Hepatocyte (in vitro differentiated cells): ENCODE measurements around the gene BBX. TPM values are rescaled to one million over a fixed set of nuclear protein-coding genes. Genes with fewer than 3 reads are reported as not detected.

Source experiments
- DNase-seq: peaks from one replicate; pipeline ENCODE4 v3.0.0-alpha.2; 2016; ENCODE audit warnings: low spot score
- H2AFZ ChIP-seq: fragments of 200-600 bp; sonication (generic); 2 replicates; pipeline ENCODE4 v1.6.0; 2016; ENCODE audit warnings: antibody characterized with exemption, mild to moderate bottlenecking
- H3K27ac ChIP-seq: fragments of 200-600 bp; sonication (generic); 2 replicates; pipeline ENCODE4 v1.5.1; 2016; ENCODE audit warnings: mild to moderate bottlenecking
- H3K27me3 ChIP-seq: fragments of 200-600 bp; sonication (generic); 2 replicates; pipeline ENCODE4 v1.6.1; 2016
- H3K36me3 ChIP-seq: fragments of 200-600 bp; sonication (generic); replicated peaks from 2 replicates; pipeline ENCODE4 v1.5.1; 2016; ENCODE audit warnings: low read depth; ENCODE audit not compliant: insufficient read depth
- H3K4me1 ChIP-seq: fragments of 200-600 bp; sonication (generic); 2 replicates; pipeline ENCODE4 v1.5.1; 2016; ENCODE audit warnings: mild to moderate bottlenecking, moderate library complexity; ENCODE audit not compliant: insufficient read depth
- H3K4me2 ChIP-seq: fragments of 200-600 bp; sonication (generic); 2 replicates; pipeline ENCODE4 v1.6.0; 2016
- H3K4me3 ChIP-seq: fragments of 200-600 bp; sonication (generic); 2 replicates; pipeline ENCODE4 v1.5.1; 2016; ENCODE audit warnings: mild to moderate bottlenecking
- H3K79me2 ChIP-seq: fragments of 200-600 bp; sonication (generic); 2 replicates; pipeline ENCODE4 v1.6.0; 2017; ENCODE audit warnings: mild to moderate bottlenecking
- H3K9me2 ChIP-seq: fragments of 200-600 bp; sonication (generic); replicated peaks from 2 replicates; pipeline ENCODE4 v1.6.0; 2017; ENCODE audit warnings: mild to moderate bottlenecking; ENCODE audit not compliant: insufficient read depth
- H3K9me3 ChIP-seq: fragments of 200-600 bp; sonication (generic); 2 replicates; pipeline ENCODE4 v1.5.1; 2016; ENCODE audit warnings: low read depth, mild to moderate bottlenecking
- H4K20me1 ChIP-seq: fragments of 200-600 bp; sonication (generic); 2 replicates; pipeline ENCODE4 v1.6.0; 2016; ENCODE audit warnings: mild to moderate bottlenecking; ENCODE audit not compliant: insufficient read depth, poor library complexity, severe bottlenecking
- EZH2 ChIP-seq: fragments of 200-600 bp; sonication (generic); IDR thresholded peaks from 2 replicates; pipeline ENCODE4 v1.6.1; 2016; ENCODE audit warnings: antibody characterized with exemption, mild to moderate bottlenecking, borderline replicate concordance
- EZH2phosphoT487 ChIP-seq: fragments of 200-600 bp; sonication (generic); IDR thresholded peaks from one replicate; pipeline ENCODE4 v1.6.1; 2018; ENCODE audit warnings: antibody characterized with exemption, mild to moderate bottlenecking, low read depth, moderate library complexity; ENCODE audit not compliant: unreplicated experiment, severe bottlenecking
- WGBS: methylation state at CpG from one replicate; pipeline ENCODE4 v1.1.6; 2016; ENCODE audit warnings: low lambda C conversion rate; ENCODE audit errors: missing lambda C conversion rate; 5-methylcytosine and 5-hydroxymethylcytosine counted together
- polyA plus RNA-seq: library from polyadenylated mRNA; unstranded; fragments of >200 nt; fragmentation: Nextera tagmentation; extraction: Ambion mirVana; gene quantifications from 2 replicates; pipeline ENCODE4 v1.2.1, GENCODE V29; 2016
- total RNA-seq: library from RNA; depleted of rRNA; stranded (reverse); fragments of >200 nt; gene quantifications from 2 replicates; pipeline ENCODE4 v1.2.3, GENCODE V29; 2014
- TF ChIP-seq, protein P1 (sequence below): fragments of 200-600 bp; sonication (generic); IDR thresholded peaks from 2 replicates; pipeline ENCODE4 v1.5.1; 2016; ENCODE audit warnings: antibody characterized with exemption, mild to moderate bottlenecking; ENCODE audit not compliant: poor library complexity

BBX gene
- total and polyA plus RNA-seq, 2 experiments from 2014 or later: 63.7 to 75.2 TPM

GRCh38 chr3:107581230-107581629, 58.5 kb downstream of the BBX start:
- no peak overlapping the region for H3K27ac ChIP-seq
- H3K4me3 ChIP-seq: no peak overlapping the region
- no peak overlapping the region for H3K4me2 ChIP-seq
- H3K9me2 ChIP-seq: no peaks in the 10 kb centered on the region
- H3K36me3 ChIP-seq: no peaks in the 10 kb centered on the region
- H3K79me2 ChIP-seq: peaks cover 6% of the 10 kb centered on the region
- no peaks in the 10 kb centered on the region for H3K4me1 ChIP-seq
- TF ChIP-seq EZH2phosphoT487 (no peak), EZH2 (no peak)
- TF ChIP-seq, protein P1, sequence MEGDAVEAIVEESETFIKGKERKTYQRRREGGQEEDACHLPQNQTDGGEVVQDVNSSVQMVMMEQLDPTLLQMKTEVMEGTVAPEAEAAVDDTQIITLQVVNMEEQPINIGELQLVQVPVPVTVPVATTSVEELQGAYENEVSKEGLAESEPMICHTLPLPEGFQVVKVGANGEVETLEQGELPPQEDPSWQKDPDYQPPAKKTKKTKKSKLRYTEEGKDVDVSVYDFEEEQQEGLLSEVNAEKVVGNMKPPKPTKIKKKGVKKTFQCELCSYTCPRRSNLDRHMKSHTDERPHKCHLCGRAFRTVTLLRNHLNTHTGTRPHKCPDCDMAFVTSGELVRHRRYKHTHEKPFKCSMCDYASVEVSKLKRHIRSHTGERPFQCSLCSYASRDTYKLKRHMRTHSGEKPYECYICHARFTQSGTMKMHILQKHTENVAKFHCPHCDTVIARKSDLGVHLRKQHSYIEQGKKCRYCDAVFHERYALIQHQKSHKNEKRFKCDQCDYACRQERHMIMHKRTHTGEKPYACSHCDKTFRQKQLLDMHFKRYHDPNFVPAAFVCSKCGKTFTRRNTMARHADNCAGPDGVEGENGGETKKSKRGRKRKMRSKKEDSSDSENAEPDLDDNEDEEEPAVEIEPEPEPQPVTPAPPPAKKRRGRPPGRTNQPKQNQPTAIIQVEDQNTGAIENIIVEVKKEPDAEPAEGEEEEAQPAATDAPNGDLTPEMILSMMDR: no peak
- DNase-seq: no peak
- H2AFZ ChIP-seq: no peak overlapping the region
- WGBS: 69% methylated on average over 1 of the region's 1 CpG
- H3K9me3 ChIP-seq: no peaks in the 10 kb centered on the region
- H3K27me3 ChIP-seq: no peaks in the 10 kb centered on the region
- no peaks in the 10 kb centered on the region for H4K20me1 ChIP-seq

- WGBS: 69% methylated on average over 1 of the region's 1 CpG
- no peak overlapping the region for H3K4me2 ChIP-seq
- H3K27me3 ChIP-seq: no peaks in the 10 kb centered on the region
- TF ChIP-seq, protein P1: no peak
- TF ChIP-seq EZH2: no peak
- no peak for TF ChIP-seq EZH2phosphoT487
- H3K4me3 ChIP-seq: no peak overlapping the region
- H3K27ac ChIP-seq: no peak overlapping the region
- H3K9me3 ChIP-seq: no peaks in the 10 kb centered on the region
- H3K9me2 ChIP-seq: no peaks in the 10 kb centered on the region
- H2AFZ ChIP-seq: no peak overlapping the region
- DNase-seq: no peak
- peaks cover 13% of the 10 kb centered on the region for H3K79me2 ChIP-seq
- no peaks in the 10 kb centered on the region for H3K36me3 ChIP-seq
- H4K20me1 ChIP-seq: no peaks in the 10 kb centered on the region
- no peaks in the 10 kb centered on the region for H3K4me1 ChIP-seq
Measured at GRCh38 chr3:107588217-107588616, 65.5 kb downstream of the BBX start.

DNA sequence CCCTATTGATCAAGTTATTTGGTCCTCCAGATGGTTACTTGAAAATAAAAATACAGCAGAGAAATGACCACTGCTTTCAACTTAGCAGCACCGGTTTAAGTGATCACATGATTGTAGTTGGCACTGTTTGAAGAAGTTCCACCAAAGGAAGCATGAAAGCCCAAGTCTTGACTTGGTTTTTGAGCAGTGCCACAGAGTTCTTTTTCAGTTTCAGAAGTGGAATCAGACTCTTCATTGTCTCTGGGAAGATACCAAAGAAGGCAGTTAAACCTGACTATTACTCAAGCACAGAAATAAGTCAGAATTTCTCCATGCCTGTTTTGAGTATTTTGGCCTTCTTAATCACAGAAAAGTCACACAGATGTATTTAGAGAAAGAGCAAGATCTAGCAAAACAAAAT, 66.7 kb downstream of the BBX start:
- DNase-seq: no peak
- TF ChIP-seq, protein P1: no peak
- TF ChIP-seq EZH2 (no peak), EZH2phosphoT487 (no peak)
- H2AFZ ChIP-seq: no peak overlapping the region
- 92% methylated on average over 1 of the region's 1 CpG for WGBS
- no peak overlapping the region for H3K4me3 ChIP-seq
- H3K9me3 ChIP-seq: no peaks in the 10 kb centered on the region
- H3K9me2 ChIP-seq: no peaks in the 10 kb centered on the region
- no peaks in the 10 kb centered on the region for H3K27me3 ChIP-seq
- H3K27ac ChIP-seq: no peak overlapping the region
- H4K20me1 ChIP-seq: no peaks in the 10 kb centered on the region
- H3K4me2 ChIP-seq: no peak overlapping the region
- no peaks in the 10 kb centered on the region for H3K36me3 ChIP-seq
- H3K79me2 ChIP-seq: peaks cover 13% of the 10 kb centered on the region
- H3K4me1 ChIP-seq: no peaks in the 10 kb centered on the region

- Histone ChIP-seq H3K9me2 (no peaks in the 10 kb centered on the region), H3K36me3 (no peaks in the 10 kb centered on the region), H3K4me1 (no peaks in the 10 kb centered on the region), H4K20me1 (no peaks in the 10 kb centered on the region), H3K4me2 (no peak overlapping the region), H3K79me2 (peaks cover 13% of the 10 kb centered on the region), H3K4me3 (no peak overlapping the region), H3K9me3 (no peaks in the 10 kb centered on the region), H3K27ac (no peak overlapping the region), H3K27me3 (no peaks in the 10 kb centered on the region), H2AFZ (no peak overlapping the region)
- 82% methylated on average over 1 of the region's 1 CpG for WGBS
- DNase-seq: no peak
- TF ChIP-seq EZH2phosphoT487 (no peak), EZH2 (no peak)
- TF ChIP-seq, protein P1: no peak
Measured at GRCh38 chr3:107590786-107591185, 68.0 kb downstream of the BBX start.
